ENCODE measurements around the gene TNFRSF1B. TPM values are rescaled to one million over a fixed set of nuclear protein-coding genes. Genes with fewer than 3 reads are reported as not detected.
"Not testable (repeated sequence)": the region's sequence is repeated elsewhere in the genome, so short reads cannot be mapped to it uniquely, and the experiment has no call there.

TNFRSF1B gene
- polyA plus RNA-seq, 3 donors = 5.8 to 44.3 (median 21.4) TPM

DNA sequence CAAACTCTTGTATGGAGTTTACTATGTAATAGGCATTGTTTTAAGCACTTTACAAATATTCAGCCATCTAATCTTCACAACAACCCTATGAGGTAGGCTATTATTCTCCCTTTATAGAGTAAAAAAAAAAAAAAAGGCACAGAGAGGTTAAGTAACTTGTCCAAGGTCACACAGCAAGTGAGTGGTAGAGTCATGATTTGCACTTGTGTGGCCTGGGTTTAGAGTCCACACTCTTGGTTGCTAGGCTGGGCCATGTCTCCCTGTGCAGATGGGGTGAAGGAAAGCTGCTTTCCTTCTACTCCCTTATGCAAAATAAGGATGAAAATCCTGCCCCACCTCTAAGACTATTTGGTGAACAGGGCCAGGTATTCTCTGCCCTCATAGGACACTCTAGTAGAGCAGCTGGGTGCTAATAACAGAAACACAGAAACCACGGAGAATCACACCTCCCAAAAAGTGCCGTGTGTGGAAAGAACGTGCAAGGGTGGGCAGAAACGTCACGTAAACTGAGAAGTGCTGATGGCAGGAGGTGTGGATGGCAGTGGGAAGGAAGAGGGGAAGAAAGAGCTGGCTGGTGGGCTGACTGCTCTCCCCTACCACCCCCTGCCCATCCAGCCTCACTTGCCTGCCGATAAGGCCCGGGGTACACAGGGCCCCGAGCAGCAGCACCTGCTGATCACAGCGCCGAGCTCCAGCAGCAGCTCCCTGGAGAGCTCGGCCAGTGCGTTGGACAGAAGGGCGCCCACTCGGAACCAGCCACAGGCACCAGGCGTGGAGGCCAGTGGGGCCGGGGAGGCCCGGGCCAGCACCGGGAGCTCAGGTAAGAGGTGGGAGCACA, 34.8 kb downstream of the TNFRSF1B start:
- 84 to 88% (median 86%) methylated on average over 18 of the region's 18 CpGs for WGBS, 3 donors
- H3K27ac ChIP-seq (ENCODE audit: low read depth, low read length) = no peak overlapping the region

DNA sequence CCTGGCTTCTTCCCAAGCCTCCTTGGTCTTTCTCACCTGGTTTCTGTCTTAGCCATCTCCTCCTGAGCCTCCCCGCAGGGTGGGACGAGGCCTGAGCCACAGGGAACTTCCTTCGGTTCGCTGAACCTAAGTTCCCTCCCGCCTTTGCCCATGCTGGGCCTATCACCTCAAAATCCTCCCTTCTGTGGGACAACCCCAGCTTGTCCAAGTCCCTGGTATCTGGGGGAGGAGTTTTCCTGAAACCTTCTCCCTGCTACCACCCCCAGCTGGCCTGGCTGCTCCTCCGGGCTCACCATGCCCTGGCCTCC, 35.4 kb downstream of the TNFRSF1B start:
- no peak overlapping the region for H3K27ac ChIP-seq (ENCODE audit: low read depth, low read length)
- WGBS, 3 donors = 79 to 93% (median 89%) methylated on average over 6 of the region's 6 CpGs

DNA sequence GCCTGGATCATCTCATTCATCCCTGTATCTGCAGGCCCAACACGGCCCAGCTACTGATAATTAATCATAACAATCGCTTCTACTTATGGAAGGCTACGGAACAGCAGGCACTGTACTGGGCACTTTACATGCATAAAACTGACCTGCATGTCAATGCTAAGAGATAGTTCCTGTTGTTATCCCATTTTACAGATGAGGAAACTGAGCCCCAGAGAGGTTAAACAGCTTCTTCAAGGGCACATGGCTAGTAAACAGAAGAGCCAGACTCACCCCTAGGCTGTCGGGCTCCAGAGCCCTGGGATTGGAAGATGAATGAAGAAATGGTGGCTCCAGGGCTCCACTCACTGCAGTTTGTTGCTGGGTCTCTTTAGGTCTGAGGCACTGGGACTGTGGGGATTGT, 35.8 kb downstream of the TNFRSF1B start:
- WGBS, 3 donors = 83 to 96% (median 91%) methylated on average over 4 of the region's 4 CpGs
- no peak overlapping the region for H3K27ac ChIP-seq (ENCODE audit: low read depth, low read length)

DNA sequence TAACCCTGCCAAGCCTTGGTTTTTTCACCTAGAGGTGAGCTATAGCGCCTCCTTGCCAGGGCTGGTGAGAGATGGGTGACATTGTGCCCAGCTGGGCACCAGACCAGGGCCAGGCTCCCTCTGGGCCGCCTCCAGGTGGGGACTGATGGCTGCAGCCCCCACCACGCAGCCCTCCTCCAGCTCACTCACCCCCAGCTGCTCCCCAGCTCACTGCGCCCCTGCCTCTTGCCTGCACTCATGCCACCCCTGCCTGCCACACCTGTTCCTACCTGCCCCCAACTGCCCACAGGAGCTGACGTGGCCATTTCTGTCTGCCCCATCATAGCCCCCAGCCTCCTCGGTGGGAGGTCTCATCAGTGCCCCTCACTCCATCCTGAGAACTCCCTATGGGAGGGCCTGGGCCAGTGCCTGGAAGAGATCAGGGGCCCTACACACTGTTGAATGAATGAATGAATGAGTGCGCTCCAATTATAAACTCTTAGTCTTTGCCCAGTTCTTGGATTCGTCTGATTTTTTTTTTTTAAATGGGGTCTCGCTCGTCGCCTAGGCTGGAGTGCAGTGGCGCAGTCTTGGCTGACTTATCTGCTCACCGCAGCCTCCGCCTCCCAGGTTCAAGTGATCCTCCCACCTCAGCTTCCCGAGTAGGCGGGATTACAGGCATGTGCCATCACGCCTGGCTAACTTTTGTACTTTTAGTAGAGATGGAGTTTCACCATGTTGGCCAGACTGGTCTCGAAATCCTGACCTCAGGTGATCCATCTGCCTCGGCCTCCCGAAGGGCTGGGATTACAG, 36.6 kb downstream of the TNFRSF1B start:
- WGBS, 3 donors = 88 to 93% (median 91%) methylated on average over 20 of the region's 20 CpGs
- H3K27ac ChIP-seq (ENCODE audit: low read depth, low read length) = no peak overlapping the region

DNA sequence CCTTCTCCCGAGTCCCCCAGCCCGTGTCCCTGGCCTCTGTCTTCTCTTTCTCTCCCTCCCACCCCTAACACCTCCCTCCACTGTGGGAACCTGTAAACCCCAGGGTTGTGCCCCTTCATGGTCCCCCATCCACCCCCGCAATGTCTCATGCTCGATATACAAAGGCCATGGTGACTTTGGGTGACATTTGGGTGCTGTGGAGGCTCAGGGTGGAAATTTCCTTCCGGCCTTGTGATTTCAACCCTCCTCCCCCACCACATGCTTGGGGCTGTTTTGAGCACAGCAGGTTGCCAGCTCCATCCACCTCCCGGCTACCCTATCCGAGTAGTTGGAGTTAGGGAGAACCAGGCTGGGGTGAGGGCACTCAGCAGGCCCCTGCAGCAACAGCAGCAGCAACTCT, 37.3 kb downstream of the TNFRSF1B start:
- 80 to 93% (median 87%) methylated on average over 7 of the region's 7 CpGs for WGBS, 3 donors

DNA sequence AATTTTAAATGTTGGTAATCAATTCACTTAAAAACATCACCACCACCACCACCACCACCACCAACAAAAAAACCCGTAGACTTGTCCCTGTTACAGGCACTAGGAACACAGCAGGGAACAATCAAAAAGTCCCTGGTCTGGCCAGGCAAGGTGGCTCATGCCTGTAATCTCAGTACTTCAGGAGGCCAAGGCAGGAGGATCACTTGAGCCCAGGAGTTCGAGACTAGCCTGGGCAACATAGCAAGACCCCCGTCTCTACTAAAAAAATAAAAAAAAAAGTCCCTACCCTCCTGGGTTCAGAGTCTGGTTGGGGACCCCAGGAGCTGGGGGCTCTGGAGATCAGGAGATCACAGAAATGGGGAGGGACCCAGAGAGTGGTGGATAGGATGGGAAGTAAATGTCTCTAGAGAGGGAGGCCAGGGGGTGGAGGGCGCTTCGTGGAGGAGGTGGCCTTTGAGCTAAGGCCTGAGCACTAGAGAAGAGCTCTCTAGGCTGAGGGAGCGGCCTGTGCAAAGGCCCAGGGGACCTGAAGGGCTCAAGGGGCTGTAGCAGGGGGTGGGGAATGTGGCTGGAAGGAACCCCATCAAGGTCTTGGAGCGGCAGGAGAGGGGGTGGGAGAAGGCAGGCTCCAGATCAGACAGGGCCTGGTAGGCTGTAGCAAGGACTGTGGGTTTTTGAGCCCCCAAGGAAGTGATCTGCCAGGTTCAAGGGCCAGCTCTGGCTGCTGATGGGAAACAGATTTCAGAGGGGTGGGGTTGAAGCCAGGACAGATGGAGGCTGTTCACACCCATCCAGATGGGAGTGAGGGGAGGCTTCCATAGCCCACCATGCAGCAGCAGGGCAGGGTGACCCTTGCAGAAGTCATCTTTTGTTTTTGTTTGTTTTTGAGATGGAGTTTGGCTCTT, 38.2 kb downstream of the TNFRSF1B start:
- H3K27ac ChIP-seq (ENCODE audit: low read depth, low read length) = no peak overlapping the region
- 66 to 89% (median 85%) methylated on average over 7 of the region's 7 CpGs for WGBS, 3 donors

More for the DNA sequence above, 37.3 kb downstream of the TNFRSF1B start:
- no peak overlapping the region for H3K27ac ChIP-seq (ENCODE audit: low read depth, low read length)

DNA sequence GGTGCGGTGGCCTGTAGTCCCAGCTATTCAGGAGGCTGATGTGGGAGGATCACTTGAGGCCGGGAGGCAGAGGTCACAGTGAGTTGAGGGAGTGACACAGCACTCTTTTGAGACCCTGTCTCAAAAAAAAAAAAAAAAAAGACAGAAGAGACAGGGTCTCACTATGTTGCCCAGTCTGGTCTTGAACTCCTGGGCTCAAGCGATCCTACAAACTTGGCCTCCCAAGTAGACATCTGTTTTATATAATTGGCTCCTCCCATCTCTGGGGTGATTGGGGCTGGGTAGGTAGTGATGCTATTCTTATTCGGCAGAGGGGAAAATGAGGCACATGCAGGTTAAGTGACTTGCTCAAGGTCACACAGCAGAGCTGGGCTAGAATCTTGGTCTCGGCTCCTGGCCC, 39.4 kb downstream of the TNFRSF1B start:
- 85 to 90% (median 86%) methylated on average over 5 of the region's 5 CpGs for WGBS, 3 donors
- no peak overlapping the region for H3K27ac ChIP-seq (ENCODE audit: low read depth, low read length)

DNA sequence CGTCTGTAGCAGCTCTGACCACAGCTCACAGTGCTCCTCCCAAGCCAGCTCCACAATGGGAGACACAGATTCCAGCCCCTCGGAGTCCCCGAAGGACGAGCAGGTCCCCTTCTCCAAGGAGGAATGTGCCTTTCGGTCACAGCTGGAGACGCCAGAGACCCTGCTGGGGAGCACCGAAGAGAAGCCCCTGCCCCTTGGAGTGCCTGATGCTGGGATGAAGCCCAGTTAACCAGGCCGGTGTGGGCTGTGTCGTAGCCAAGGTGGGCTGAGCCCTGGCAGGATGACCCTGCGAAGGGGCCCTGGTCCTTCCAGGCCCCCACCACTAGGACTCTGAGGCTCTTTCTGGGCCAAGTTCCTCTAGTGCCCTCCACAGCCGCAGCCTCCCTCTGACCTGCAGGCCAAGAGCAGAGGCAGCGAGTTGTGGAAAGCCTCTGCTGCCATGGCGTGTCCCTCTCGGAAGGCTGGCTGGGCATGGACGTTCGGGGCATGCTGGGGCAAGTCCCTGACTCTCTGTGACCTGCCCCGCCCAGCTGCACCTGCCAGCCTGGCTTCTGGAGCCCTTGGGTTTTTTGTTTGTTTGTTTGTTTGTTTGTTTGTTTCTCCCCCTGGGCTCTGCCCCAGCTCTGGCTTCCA, 40.1 kb downstream of the TNFRSF1B start:
- no peak overlapping the region for H3K27ac ChIP-seq (ENCODE audit: low read depth, low read length)
- WGBS, 3 donors = 67 to 83% (median 82%) methylated on average over 17 of the region's 17 CpGs

DNA sequence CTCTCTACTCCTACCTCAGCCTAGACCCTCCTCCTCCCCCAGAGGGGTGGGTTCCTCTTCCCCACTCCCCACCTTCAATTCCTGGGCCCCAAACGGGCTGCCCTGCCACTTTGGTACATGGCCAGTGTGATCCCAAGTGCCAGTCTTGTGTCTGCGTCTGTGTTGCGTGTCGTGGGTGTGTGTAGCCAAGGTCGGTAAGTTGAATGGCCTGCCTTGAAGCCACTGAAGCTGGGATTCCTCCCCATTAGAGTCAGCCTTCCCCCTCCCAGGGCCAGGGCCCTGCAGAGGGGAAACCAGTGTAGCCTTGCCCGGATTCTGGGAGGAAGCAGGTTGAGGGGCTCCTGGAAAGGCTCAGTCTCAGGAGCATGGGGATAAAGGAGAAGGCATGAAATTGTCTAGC, 41.5 kb downstream of the TNFRSF1B start:
- 48 to 70% (median 66%) methylated on average over 6 of the region's 6 CpGs for WGBS, 3 donors
- no peak overlapping the region for H3K27ac ChIP-seq (ENCODE audit: low read depth, low read length)

DNA sequence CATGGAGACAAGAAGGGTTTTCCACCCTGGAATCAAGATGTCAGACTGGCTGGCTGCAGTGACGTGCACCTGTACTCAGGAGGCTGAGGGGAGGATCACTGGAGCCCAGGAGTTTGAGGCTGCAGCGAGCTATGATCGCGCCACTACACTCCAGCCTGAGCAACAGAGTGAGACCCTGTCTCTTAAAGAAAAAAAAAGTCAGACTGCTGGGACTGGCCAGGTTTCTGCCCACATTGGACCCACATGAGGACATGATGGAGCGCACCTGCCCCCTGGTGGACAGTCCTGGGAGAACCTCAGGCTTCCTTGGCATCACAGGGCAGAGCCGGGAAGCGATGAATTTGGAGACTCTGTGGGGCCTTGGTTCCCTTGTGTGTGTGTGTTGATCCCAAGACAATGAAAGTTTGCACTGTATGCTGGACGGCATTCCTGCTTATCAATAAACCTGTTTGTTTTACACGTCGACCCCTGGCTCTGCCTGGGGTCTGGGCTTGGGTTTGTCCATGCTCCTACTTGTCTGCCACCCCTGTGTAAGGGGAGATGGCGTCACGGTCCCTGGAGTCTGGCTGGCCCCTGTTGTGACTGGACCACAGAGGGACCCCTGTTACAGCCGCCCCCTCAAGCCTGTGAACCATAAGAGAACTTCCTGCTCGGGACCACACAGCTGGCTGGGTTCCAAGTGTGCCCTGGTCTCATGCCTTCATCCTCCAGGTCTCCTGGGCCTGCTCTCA, 42.1 kb downstream of the TNFRSF1B start:
- 16 to 29% (median 25%) methylated on average over 14 of the region's 14 CpGs for WGBS, 3 donors
- no peak overlapping the region for H3K27ac ChIP-seq (ENCODE audit: low read depth, low read length)

DNA sequence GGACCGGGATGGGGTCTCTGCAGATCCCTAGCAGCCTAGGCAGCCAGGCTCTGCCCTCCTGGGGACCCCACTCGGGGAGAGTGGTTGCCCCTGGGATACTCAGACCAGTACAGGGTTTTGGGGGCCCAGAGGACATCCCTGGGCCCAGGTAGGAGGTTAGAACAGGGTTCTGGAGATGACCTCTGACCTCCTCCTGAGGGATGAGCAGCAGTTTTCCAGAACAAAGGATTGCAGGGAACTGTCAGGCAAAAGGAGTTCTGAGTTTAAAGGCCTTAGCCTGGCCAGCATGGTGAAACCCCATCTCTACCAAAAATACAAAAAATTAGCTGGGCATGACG, 42.7 kb downstream of the TNFRSF1B start:
- WGBS, 3 donors = 39 to 63% (median 59%) methylated on average over 3 of the region's 3 CpGs
- no peak overlapping the region for H3K27ac ChIP-seq (ENCODE audit: low read depth, low read length)

DNA sequence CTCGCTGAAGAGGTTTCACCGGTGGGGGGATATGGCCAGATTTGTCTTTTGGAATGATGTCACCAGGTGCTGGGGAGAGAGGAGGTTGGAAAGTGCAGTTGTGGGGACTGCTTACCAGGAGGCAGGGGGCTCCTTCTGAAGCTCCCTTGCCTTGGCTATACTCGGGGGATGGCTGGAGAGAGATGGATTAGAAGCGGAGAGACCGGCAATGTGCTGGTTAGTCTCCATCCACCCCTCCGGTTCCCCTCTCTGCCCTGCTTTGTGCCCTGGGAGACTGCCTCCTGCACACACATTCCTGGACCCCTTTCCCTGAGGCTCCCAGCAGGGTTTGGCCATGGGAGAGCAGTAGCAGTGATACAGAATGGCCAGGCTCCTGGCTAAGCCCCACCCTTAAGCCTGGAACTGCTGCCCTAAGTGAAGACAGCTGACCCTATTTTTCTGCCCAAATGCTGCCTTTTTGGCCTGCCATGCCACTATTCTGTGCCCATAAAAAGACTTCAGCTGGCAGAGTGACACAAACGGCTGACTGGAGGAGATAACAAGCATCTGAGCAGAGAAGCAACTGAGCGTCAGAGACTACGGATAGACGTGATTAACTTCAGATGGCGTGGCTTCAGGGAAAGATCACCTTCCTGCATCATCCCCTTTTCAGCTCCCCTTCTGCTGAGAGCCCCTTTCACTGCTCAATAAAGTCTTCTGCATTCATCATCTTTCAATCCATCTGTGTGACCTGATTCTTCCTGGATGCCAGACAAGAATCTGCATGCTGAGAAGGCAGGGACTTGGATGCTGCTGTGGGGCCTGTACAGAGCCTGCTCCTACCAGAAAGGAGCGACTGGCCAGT, 48.5 kb downstream of the TNFRSF1B start:
- H3K27ac ChIP-seq (ENCODE audit: low read depth, low read length) = no peak overlapping the region
- 85 to 92% (median 91%) methylated on average over 11 to 12 of the region's 12 CpGs for WGBS, 3 donors

DNA sequence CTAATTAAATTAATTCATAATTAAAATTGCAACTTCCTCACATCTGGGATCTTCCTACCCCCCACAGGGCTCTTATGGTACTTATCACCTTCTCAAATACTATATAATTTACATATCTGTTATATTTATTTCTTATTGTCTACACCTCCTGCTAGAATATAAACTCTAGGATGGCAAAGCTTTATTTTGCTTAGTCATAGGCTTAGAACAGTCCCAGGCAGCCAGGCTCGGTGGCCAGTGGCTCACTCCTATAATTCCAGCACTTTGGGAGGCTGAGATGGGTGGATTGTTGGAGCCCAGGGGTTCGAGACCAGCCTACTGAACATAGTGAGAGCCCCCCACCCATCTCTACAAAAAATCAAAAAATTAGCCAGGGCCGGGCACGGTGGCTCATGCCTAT, 53.0 kb downstream of the TNFRSF1B start:
- WGBS, 3 donors = 86 to 94% (median 90%) methylated on average over 4 of the region's 4 CpGs
- no peak overlapping the region for H3K27ac ChIP-seq (ENCODE audit: low read depth, low read length)

DNA sequence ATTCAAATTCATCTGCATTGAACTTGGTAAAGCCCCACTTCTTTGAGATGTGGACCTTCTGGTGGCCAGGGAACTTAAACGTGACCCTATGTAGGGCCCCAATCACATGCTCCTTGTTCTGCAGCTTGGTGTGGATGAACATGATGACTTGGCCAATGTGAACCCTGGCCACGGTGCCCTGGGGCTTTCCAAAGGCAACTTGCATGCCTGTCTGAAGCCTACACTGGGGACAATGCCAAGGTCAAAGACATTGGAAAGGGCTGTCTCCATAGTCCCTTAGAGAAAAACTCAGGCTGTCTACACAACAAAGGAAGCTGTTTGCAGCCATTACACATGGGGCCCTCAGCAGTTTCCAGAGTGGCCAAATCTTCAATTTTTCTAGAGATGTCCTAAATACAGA, 54.1 kb downstream of the TNFRSF1B start:
- H3K27ac ChIP-seq (ENCODE audit: low read depth, low read length) = no peak overlapping the region
- WGBS, 3 donors = 60 to 77% (median 69%) methylated on average over 2 of the region's 2 CpGs

DNA sequence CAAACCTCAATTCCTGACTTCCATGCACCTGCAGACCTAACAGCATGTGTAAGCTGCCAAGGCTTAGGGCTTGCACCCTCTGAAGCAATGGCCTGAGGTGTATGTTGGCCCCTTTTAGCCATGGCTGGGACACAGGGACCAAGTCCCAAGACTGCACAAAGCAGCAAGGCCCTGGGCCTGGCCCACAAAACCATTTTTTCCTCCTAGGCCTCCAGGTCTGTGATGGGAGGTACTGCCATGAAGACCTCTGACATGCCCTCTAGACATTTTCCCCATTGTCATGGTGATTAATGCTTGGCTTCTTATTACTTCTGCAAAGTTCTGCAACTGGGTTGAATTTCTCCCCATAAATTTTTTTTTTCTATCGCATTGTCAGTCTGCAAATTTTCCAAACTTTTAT, 55.9 kb downstream of the TNFRSF1B start:
- WGBS, 3 donors = 93 to 100% (median 96%) methylated on average over 1 of the region's 1 CpG
- not testable (repeated sequence) for H3K27ac ChIP-seq (ENCODE audit: low read depth, low read length)

DNA sequence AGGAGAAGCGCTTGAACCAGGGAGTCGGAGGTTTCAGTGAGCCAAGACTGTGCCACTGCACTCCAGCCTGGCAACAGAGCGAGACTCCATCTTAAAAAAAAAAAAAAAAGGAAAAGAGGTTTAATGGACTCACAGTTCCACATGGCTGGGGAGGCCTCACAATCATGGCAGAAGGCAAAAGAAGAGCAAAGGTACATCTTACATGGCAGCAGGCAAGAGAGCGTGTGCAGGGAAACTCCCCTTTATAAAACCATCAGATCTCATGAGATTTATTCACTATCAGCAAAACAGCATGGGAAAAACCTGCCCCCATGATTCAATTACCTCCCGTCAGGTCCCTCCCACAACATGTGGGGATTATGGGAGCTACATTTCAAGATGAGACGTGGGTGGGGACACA, 57.3 kb downstream of the TNFRSF1B start:
- not testable (repeated sequence) for H3K27ac ChIP-seq (ENCODE audit: low read depth, low read length)
- WGBS, 3 donors = 85 to 90% (median 89%) methylated on average over 6 of the region's 6 CpGs

DNA sequence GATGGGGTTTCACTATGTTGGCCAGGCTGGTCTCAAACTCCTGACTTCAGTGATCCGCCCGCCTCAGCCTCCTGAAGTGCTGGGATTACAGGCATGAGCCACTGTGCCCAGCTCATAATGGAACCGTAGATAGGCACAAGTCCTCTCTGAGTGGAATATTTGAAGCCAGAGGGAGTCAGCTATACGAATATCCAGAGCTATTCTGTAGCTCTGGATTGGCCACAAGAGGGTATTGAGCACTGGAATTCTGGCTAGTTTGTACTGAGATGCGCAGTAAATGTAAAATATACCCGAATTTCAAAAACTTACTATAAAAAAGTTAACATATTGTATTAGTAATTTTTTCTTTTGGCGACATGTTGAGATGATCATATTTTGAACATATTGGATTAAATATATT, 62.2 kb downstream of the TNFRSF1B start:
- 80 to 85% (median 85%) methylated on average over 7 of the region's 7 CpGs for whole genome bisulfite sequencing, 3 donors

More for the DNA sequence above, 62.2 kb downstream of the TNFRSF1B start:
- no peak overlapping the region for H3K27ac ChIP-seq (ENCODE audit: low read depth, low read length)
